ENCODE results near the gene RYK.

RYK gene

DNA sequence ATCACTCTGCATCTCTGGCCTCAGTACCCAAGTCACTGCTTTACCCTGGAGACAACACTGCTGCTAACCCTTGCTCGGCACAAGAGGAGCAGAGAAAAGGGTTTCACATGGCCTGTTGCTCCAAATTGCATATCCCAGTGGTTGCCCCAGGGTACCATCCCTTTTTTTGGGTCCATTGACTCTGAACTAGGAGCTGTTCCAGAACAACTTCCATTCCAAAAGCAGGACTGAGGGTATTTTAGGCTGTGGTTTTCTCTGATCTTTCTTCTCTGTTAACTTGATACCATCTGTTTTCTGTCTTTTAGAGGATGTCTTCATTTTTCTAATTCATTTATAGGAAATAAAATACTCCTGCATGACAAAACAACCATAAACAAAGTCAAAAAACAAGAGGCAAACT lies 17.3 kb upstream of the RYK start:
- H3K4me3 Mint-ChIP-seq: no peak overlapping the region
- H3K4me1 Mint-ChIP-seq: no peaks in the 10 kb centered on the region
- TF ChIP-seq, protein P1, sequence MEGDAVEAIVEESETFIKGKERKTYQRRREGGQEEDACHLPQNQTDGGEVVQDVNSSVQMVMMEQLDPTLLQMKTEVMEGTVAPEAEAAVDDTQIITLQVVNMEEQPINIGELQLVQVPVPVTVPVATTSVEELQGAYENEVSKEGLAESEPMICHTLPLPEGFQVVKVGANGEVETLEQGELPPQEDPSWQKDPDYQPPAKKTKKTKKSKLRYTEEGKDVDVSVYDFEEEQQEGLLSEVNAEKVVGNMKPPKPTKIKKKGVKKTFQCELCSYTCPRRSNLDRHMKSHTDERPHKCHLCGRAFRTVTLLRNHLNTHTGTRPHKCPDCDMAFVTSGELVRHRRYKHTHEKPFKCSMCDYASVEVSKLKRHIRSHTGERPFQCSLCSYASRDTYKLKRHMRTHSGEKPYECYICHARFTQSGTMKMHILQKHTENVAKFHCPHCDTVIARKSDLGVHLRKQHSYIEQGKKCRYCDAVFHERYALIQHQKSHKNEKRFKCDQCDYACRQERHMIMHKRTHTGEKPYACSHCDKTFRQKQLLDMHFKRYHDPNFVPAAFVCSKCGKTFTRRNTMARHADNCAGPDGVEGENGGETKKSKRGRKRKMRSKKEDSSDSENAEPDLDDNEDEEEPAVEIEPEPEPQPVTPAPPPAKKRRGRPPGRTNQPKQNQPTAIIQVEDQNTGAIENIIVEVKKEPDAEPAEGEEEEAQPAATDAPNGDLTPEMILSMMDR (IDR thresholded peaks at IDR 0.05): no peak
- H3K9me3 Mint-ChIP-seq: peaks cover 6% of the 10 kb centered on the region
- H3K27ac Mint-ChIP-seq: no peak overlapping the region
- peaks cover 6% of the 10 kb centered on the region for H3K27me3 Mint-ChIP-seq (ENCODE audit: low read depth, poor library complexity)
- H3K36me3 Mint-ChIP-seq (ENCODE audit: low read depth): no peaks in the 10 kb centered on the region
- no peak for DNase-seq

DNA sequence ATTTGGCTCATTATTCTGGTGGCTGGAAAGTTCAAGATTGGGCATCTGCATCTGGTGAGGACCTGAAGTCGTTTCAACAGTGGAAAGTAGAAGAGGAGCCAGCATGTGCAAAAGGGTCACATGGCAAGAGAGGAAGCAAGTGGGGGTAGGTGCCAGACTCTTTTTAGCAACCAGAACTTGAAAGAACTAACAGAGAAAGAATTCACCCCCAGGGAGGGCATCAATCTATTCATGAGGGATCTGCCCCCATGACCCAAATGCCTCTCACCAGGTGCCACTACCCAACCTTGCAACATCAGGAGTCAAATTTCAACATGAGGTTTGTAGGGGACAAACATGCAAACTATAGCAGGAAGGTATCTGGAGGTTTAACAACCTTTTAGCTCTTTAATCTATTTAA lies 10.3 kb upstream of the RYK start:
- Mint-ChIP-seq H3K4me3 (no peak overlapping the region), H3K27me3 (ENCODE audit: low read depth, poor library complexity) (no peaks in the 10 kb centered on the region), H3K36me3 (ENCODE audit: low read depth) (no peaks in the 10 kb centered on the region), H3K4me1 (peaks cover 22% of the 10 kb centered on the region), H3K27ac (peak overlapping the region; percentile 63), H3K9me3 (peaks cover 7% of the 10 kb centered on the region)
- TF ChIP-seq, protein P1 (IDR thresholded peaks at IDR 0.05): no peak
- DNase-seq: no peak

DNA sequence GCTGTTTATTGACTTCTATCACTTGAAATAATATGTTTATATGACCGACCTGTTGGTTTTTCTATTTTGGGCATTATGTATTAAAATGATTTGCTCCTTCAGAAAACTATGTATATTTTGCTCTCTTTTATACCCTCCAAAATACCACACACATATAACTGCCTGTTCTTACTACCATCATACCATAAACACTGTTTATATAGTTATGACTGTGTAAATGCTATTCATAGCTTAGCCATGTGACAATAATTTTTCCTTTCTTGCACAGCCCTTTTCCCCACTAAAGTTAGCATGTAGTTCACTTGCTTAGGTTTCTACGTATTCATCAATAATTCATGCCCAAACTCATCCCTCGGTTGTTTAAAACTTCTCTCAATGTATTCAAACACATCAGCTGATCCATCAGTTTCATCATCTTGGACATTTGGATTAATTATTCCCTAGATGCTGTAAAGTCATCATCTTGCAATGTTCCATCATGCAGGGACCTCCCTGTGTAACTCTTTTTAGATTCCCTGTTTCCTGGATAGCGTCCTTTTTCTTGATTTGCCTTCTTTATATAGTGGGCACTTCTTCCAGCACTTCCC lies 8.2 kb upstream of the RYK start:
- Mint-ChIP-seq H3K4me1 (peaks cover 23% of the 10 kb centered on the region), H3K27me3 (ENCODE audit: low read depth, poor library complexity) (no peaks in the 10 kb centered on the region), H3K4me3 (no peak overlapping the region), H3K27ac (no peak overlapping the region), H3K36me3 (ENCODE audit: low read depth) (no peaks in the 10 kb centered on the region), H3K9me3 (peaks cover 7% of the 10 kb centered on the region)
- DNase-seq: no peak
- TF ChIP-seq, protein P1 (IDR thresholded peaks at IDR 0.05): no peak

DNA sequence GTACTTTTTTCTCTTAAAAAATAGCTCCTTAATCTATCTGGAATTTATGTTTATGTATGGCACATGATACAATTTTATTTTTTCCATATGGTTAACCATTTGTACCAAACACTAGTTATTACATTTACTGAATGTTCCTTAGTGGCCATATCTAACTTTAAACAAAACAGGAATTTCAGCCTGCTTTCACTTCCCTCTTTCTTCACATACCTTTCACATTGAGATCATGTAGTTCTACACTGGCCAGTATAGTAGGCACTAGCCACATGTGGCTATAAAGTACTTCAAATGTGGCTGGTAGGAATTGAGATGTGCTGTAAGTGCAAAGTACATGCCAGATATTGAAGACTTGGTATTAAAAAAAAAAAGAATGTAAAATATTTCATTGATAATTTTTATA lies 4.7 kb upstream of the RYK start:
- TF ChIP-seq, protein P1 (IDR thresholded peaks at IDR 0.05): no peak
- DNase-seq: no peak
- Mint-ChIP-seq H3K36me3 (ENCODE audit: low read depth) (no peaks in the 10 kb centered on the region), H3K9me3 (peaks cover 1% of the 10 kb centered on the region), H3K27me3 (ENCODE audit: low read depth, poor library complexity) (no peaks in the 10 kb centered on the region), H3K4me1 (peaks cover 27% of the 10 kb centered on the region), H3K4me3 (no peak overlapping the region), H3K27ac (no peak overlapping the region)

DNA sequence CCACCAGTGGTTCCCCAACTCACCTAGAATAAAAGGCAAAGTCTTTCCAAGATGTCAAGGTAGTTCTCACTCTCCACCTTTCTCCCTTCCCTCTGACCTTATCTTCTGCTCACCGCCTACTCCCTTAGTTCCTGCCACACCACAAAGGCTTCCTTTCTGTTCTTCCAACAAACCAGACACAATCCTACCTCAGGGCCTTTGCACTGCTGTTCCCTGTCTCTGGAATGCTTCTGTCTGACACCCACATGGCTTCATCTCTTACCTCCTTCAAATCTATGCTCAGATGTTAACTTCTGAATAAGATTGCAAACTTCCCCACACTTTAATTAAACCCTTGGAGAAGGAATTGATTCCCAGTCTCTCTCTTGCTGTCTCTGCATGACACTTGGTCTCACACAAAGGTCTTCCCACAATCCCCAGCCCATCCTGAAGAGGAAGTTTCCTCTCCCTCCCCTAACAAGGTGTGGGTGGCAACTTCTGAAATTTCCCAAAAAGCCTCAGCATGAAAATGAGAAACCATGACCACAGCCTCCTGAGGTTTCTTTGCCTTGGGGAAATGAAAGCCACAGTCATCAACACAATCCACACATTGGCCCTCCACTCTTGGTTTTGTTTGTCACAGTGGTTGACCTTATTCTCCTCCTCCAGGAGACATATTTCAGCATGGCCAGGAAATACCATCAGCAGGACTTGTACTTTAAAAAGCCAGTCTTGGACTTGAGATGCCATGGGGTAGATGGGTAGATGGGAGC lies 3.0 kb upstream of the RYK start:
- DNase-seq: no peak
- Mint-ChIP-seq H3K36me3 (ENCODE audit: low read depth) (peaks cover 4% of the 10 kb centered on the region), H3K4me3 (no peak overlapping the region), H3K9me3 (no peaks in the 10 kb centered on the region), H3K27ac (peak overlapping the region; percentile 70), H3K27me3 (ENCODE audit: low read depth, poor library complexity) (no peaks in the 10 kb centered on the region), H3K4me1 (peaks cover 39% of the 10 kb centered on the region)
- TF ChIP-seq, protein P1 (IDR thresholded peaks at IDR 0.05): no peak

DNA sequence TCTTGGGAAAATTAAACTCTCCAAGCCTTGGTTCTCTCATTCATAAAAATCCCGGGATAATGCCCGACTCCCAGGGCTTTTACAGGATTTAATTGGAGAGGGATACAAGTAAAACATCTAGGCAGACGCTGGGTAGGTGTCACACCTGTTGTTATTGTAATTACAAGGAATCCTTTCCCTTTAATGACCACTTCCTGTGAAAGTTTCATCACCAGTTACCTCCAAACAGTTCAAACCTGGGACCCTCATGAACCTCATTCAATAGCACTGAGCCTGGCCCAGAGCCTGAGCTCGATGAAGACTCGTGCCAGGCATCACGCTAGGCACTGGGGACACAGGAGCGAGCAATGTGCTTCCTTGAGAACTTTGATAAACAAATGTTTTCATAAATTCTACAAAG lies 2.1 kb upstream of the RYK start:
- DNase-seq: no peak
- Mint-ChIP-seq H3K4me1 (peaks cover 48% of the 10 kb centered on the region), H3K27me3 (ENCODE audit: low read depth, poor library complexity) (no peaks in the 10 kb centered on the region), H3K27ac (peak overlapping the region; percentile 89), H3K9me3 (no peaks in the 10 kb centered on the region), H3K36me3 (ENCODE audit: low read depth) (peaks cover 11% of the 10 kb centered on the region), H3K4me3 (peak overlapping the region; percentile 47)
- TF ChIP-seq, protein P1 (IDR thresholded peaks at IDR 0.05): no peak
